Liver (tissue), 9 donors: ENCODE data around the gene IMPA2. TPM values are rescaled to one million over a fixed set of nuclear protein-coding genes. Genes with fewer than 3 reads are reported as not detected.

Experiments
- DNase-seq: peaks from one replicate; pipeline ENCODE4 v3.0.0-alpha.2; 2017; ENCODE audit warnings: low spot score
- H3K27ac ChIP-seq, 2 donors: one replicate each; pipeline ENCODE4 v1.7.0; 2013; ENCODE audit warnings: inconsistent platforms in 2 of 2, low read length in 2 of 2, control low read depth in 1 of 2, low read depth in 1 of 2, mild to moderate bottlenecking in 1 of 2
- H3K27me3 ChIP-seq, 4 donors: one replicate each; pipeline versions ENCODE4 v1.6.1 to v1.7.0; 2013; ENCODE audit warnings: low read length in 3 of 4, inconsistent platforms in 1 of 4, mild to moderate bottlenecking in 1 of 4, moderate library complexity in 1 of 4; ENCODE audit not compliant: control insufficient read depth in 4 of 4, insufficient read depth in 4 of 4
- H3K36me3 ChIP-seq, 4 donors: one replicate each; pipeline versions ENCODE4 v1.6.1 to v1.7.0; 2013; ENCODE audit warnings: low read length in 3 of 4, mild to moderate bottlenecking in 3 of 4, low read depth in 1 of 4, moderate library complexity in 1 of 4; ENCODE audit not compliant: control insufficient read depth in 4 of 4, insufficient read depth in 3 of 4
- H3K4me1 ChIP-seq, 4 donors: one replicate each; pipeline versions ENCODE4 v1.6.1 to v1.7.0; 2013; ENCODE audit warnings: low read length in 3 of 4, mild to moderate bottlenecking in 3 of 4, moderate library complexity in 1 of 4; ENCODE audit not compliant: control insufficient read depth in 4 of 4, insufficient read depth in 4 of 4
- H3K4me3 ChIP-seq, 3 donors: one replicate each; pipeline versions ENCODE4 v1.6.1 to v1.7.0; 2013; ENCODE audit warnings: low read length in 3 of 3, control low read depth in 1 of 3, low read depth in 1 of 3, mild to moderate bottlenecking in 1 of 3
- H3K9ac ChIP-seq, 2 donors: one replicate each; pipeline ENCODE4 v1.7.0; 2013; ENCODE audit warnings: low read length in 2 of 2, mild to moderate bottlenecking in 2 of 2, moderate library complexity in 2 of 2, control low read depth in 1 of 2, low read depth in 1 of 2
- H3K9me3 ChIP-seq, 4 donors: one replicate each; pipeline versions ENCODE4 v1.6.1 to v1.7.0; 2013; ENCODE audit warnings: low read length in 3 of 4; ENCODE audit not compliant: control insufficient read depth in 4 of 4
- ATF3 ChIP-seq: IDR thresholded peaks from 2 replicates; pipeline ENCODE4 v1.6.1; 2016; ENCODE audit warnings: antibody characterized with exemption
- EGR1 ChIP-seq, 2 donors: IDR thresholded peaks; 2 replicates each; pipeline ENCODE4 v1.6.1; 2016 to 2018; ENCODE audit warnings: antibody characterized with exemption in 2 of 2, low read depth in 2 of 2
- FOXA2 ChIP-seq: IDR thresholded peaks from 2 replicates; pipeline ENCODE4 v1.6.1; 2016; ENCODE audit warnings: antibody characterized with exemption
- HNF4A ChIP-seq, 2 donors: conservative IDR thresholded peaks; 2 replicates each; pipeline ENCODE4 v1.6.1; 2016; ENCODE audit warnings: antibody characterized with exemption in 2 of 2, mild to moderate bottlenecking in 2 of 2
- HNF4G ChIP-seq: IDR thresholded peaks from 2 replicates; pipeline ENCODE4 v1.6.1; 2016; ENCODE audit warnings: antibody characterized with exemption
- RAD21 ChIP-seq, 2 donors: IDR thresholded peaks; 2 replicates each; pipeline ENCODE4 v1.6.1; 2016; ENCODE audit warnings: antibody characterized with exemption in 2 of 2, mild to moderate bottlenecking in 2 of 2
- REST ChIP-seq: IDR thresholded peaks from 2 replicates; pipeline ENCODE4 v1.6.1; 2016; ENCODE audit warnings: antibody characterized with exemption, mild to moderate bottlenecking
- RXRA ChIP-seq, 2 donors: IDR thresholded peaks; 2 replicates each; pipeline ENCODE4 v1.6.1; 2017 to 2018; ENCODE audit warnings: antibody characterized with exemption in 2 of 2, mild to moderate bottlenecking in 1 of 2
- SP1 ChIP-seq: IDR thresholded peaks from 2 replicates; pipeline ENCODE4 v1.6.1; 2018; ENCODE audit warnings: antibody characterized with exemption, mild to moderate bottlenecking
- TAF1 ChIP-seq: conservative IDR thresholded peaks from 2 replicates; pipeline ENCODE4 v1.6.1; 2016; ENCODE audit warnings: antibody characterized with exemption, mild to moderate bottlenecking
- WGBS: extraction: QIAGEN DNeasy Blood & Tissue Kit; methylation state at CpG from one replicate; pipeline ENCODE4 v1.1.7; 2013; 5-methylcytosine and 5-hydroxymethylcytosine counted together
- polyA plus RNA-seq, 2 donors: library from polyadenylated mRNA; stranded (reverse) in 1 of 2; unstranded in 1 of 2; fragments of 200-250 nt in 1 of 2; fragments of >200 nt in 1 of 2; fragmentation: Nextera tagmentation in 1 of 2; extraction: Ambion mirVana in 1 of 2; gene quantifications; one replicate each; pipeline versions ENCODE4 v1.2.1 to v1.2.3, GENCODE V29; 2013 to 2015
- total RNA-seq, 2 donors: library from RNA; depleted of rRNA; stranded (reverse); fragments of >200 nt; gene quantifications; one replicate each; pipeline ENCODE4 v1.2.3, GENCODE V29; 2014
- TF ChIP-seq, protein P1 (sequence below): fragments of 150-350 bp; IDR thresholded peaks from 2 replicates; pipeline ENCODE4 v1.5.1; 2017; ENCODE audit warnings: improper control_type of control experiment, low read depth, low read length; ENCODE audit not compliant: missing input control
- donor health status: healthy.
- donor health status: healthy.
- donor health status: healthy.
- donor health status: healthy.
- donor health status: healthy.

The IMPA2 gene
- total and polyA plus RNA-seq, 4 donors = 27.5 to 55.8 (median 48.2) TPM

GRCh38 chr18:11972371-11973174 is 8.7 kb upstream of the IMPA2 start:
- no peak for DNase-seq
- TF ChIP-seq RXRA (IDR thresholded peaks at IDR 0.05) (no peak), SP1 (no peak)

GRCh38 chr18:11974741-11975325 is 6.5 kb upstream of the IMPA2 start:
- no peak for DNase-seq
- no peaks in the 10 kb centered on the region for H3K27me3 ChIP-seq
- H3K27ac ChIP-seq = no peak overlapping the region
- H3K36me3 ChIP-seq = no peaks in the 10 kb centered on the region
- no peak overlapping the region for H3K9ac ChIP-seq
- WGBS = 85% methylated on average over 5 of the region's 5 CpGs
- peaks cover 0 to 3% (median 3%) of the 10 kb centered on the region in 4 donors for H3K4me1 ChIP-seq
- no peak overlapping the region for H3K4me3 ChIP-seq
- TF ChIP-seq HNF4A (conservative IDR thresholded peaks at IDR 0.05) (no peak), RAD21 (IDR thresholded peaks at IDR 0.05) (no peak), EGR1 (IDR thresholded peaks at IDR 0.05; ENCODE audit: low read depth in 2 of 2) (no peak), ATF3 (no peak), FOXA2 (no peak), TAF1 (no peak), HNF4G (no peak), REST (no peak)
- TF ChIP-seq, protein P1, sequence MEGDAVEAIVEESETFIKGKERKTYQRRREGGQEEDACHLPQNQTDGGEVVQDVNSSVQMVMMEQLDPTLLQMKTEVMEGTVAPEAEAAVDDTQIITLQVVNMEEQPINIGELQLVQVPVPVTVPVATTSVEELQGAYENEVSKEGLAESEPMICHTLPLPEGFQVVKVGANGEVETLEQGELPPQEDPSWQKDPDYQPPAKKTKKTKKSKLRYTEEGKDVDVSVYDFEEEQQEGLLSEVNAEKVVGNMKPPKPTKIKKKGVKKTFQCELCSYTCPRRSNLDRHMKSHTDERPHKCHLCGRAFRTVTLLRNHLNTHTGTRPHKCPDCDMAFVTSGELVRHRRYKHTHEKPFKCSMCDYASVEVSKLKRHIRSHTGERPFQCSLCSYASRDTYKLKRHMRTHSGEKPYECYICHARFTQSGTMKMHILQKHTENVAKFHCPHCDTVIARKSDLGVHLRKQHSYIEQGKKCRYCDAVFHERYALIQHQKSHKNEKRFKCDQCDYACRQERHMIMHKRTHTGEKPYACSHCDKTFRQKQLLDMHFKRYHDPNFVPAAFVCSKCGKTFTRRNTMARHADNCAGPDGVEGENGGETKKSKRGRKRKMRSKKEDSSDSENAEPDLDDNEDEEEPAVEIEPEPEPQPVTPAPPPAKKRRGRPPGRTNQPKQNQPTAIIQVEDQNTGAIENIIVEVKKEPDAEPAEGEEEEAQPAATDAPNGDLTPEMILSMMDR = no peak
- H3K9me3 ChIP-seq = no peaks in the 10 kb centered on the region

More at GRCh38 chr18:11972371-11973174, 8.7 kb upstream of the IMPA2 start:
- Histone ChIP-seq H3K27ac (no peak overlapping the region), H3K36me3 (no peaks in the 10 kb centered on the region), H3K4me3 (no peak overlapping the region), H3K4me1 (no peaks in the 10 kb centered on the region), H3K27me3 (no peaks in the 10 kb centered on the region), H3K9ac (no peak overlapping the region), H3K9me3 (no peaks in the 10 kb centered on the region)
- 87% methylated on average over 35 of the region's 35 CpGs for WGBS
